DOHH2 (cell line): ENCODE data around the gene TMEM272.

Source experiments
- CTCF ChIP-seq: fragments of 200-600 bp; sonication (generic); IDR thresholded peaks from one replicate; pipeline ENCODE4 v1.5.1; 2014; ENCODE audit warnings: antibody characterized with exemption, mild to moderate bottlenecking, low read depth, low read length; ENCODE audit not compliant: poor library complexity, severe bottlenecking
- EZH2phosphoT487 ChIP-seq: fragments of 200-600 bp; sonication (generic); IDR thresholded peaks from 2 replicates; pipeline ENCODE4 v1.6.1; 2017; ENCODE audit warnings: borderline replicate concordance, mild to moderate bottlenecking, antibody characterized with exemption, low read length, moderate library complexity, mixed read lengths

GRCh38 chr13:51799261-51799660 is 45.7 kb downstream of the TMEM272 start:
- TF ChIP-seq CTCF (no peak), EZH2phosphoT487 (no peak)
